ENCODE measurements around the gene TEX10.

GRCh38 chr9:100307080-100307479 lies 45.7 kb downstream of the TEX10 start:
- TF ChIP-seq, protein P1, sequence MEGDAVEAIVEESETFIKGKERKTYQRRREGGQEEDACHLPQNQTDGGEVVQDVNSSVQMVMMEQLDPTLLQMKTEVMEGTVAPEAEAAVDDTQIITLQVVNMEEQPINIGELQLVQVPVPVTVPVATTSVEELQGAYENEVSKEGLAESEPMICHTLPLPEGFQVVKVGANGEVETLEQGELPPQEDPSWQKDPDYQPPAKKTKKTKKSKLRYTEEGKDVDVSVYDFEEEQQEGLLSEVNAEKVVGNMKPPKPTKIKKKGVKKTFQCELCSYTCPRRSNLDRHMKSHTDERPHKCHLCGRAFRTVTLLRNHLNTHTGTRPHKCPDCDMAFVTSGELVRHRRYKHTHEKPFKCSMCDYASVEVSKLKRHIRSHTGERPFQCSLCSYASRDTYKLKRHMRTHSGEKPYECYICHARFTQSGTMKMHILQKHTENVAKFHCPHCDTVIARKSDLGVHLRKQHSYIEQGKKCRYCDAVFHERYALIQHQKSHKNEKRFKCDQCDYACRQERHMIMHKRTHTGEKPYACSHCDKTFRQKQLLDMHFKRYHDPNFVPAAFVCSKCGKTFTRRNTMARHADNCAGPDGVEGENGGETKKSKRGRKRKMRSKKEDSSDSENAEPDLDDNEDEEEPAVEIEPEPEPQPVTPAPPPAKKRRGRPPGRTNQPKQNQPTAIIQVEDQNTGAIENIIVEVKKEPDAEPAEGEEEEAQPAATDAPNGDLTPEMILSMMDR (IDR thresholded peaks at IDR 0.05), result no peak
- no peak for TF ChIP-seq POLR2A (IDR thresholded peaks at IDR 0.05)
- TF ChIP-seq EP300 (IDR thresholded peaks at IDR 0.05), result no peak

Measured in suprapubic skin (tissue), 3 donors.